OCI-LY7 (cell line): ENCODE data around the gene TGM1.

Experiments
- EZH2phosphoT487 ChIP-seq: fragments of 200-600 bp; sonication (generic); IDR thresholded peaks from 2 replicates; pipeline ENCODE4 v1.6.1; 2018; ENCODE audit warnings: low read depth, borderline replicate concordance, mild to moderate bottlenecking, mixed run types, antibody characterized with exemption, low read length, moderate library complexity, mixed read lengths
- TF ChIP-seq, protein P1 (sequence below): fragments of 200-600 bp; sonication (generic); conservative IDR thresholded peaks from 2 replicates; pipeline ENCODE4 v1.5.1; 2014; ENCODE audit warnings: mild to moderate bottlenecking, antibody characterized with exemption, low read length, moderate library complexity, mixed read lengths

DNA sequence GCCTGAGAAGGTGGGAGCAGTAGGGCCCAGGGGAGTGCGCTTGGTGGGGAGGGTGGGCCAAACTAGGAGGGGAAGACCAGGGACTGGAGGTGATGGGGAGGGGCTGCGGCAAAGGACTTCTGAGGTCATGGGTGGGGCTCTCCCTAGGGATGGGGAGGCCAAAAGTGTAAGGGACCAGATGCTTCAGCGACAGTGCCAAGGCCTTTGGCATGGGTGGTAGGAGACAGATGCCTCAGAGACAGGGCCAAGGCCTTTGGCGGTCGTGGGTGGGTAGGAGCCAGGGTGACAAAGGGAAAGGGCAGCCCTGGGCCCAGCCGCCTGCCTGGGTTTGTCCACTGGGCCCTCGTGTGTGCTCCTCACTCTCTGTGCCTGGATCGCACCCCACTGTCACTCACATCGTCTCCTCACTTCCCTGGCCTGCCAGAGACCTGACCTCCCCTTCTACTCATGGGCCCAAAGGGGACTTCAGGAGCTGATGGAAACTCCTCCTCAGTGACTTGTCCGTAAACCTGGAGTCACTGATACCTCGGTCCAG lies 21.6 kb upstream of the TGM1 start:
- TF ChIP-seq, protein P1, sequence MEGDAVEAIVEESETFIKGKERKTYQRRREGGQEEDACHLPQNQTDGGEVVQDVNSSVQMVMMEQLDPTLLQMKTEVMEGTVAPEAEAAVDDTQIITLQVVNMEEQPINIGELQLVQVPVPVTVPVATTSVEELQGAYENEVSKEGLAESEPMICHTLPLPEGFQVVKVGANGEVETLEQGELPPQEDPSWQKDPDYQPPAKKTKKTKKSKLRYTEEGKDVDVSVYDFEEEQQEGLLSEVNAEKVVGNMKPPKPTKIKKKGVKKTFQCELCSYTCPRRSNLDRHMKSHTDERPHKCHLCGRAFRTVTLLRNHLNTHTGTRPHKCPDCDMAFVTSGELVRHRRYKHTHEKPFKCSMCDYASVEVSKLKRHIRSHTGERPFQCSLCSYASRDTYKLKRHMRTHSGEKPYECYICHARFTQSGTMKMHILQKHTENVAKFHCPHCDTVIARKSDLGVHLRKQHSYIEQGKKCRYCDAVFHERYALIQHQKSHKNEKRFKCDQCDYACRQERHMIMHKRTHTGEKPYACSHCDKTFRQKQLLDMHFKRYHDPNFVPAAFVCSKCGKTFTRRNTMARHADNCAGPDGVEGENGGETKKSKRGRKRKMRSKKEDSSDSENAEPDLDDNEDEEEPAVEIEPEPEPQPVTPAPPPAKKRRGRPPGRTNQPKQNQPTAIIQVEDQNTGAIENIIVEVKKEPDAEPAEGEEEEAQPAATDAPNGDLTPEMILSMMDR: no peak
- no peak for TF ChIP-seq EZH2phosphoT487
